ENCODE results near the gene R3HDM1. TPM values are rescaled to one million over a fixed set of nuclear protein-coding genes. Genes with fewer than 3 reads are reported as not detected.

Gene R3HDM1
- total RNA-seq, 2 experiments from 2014 or later = 48.4 to 48.7 TPM

DNA sequence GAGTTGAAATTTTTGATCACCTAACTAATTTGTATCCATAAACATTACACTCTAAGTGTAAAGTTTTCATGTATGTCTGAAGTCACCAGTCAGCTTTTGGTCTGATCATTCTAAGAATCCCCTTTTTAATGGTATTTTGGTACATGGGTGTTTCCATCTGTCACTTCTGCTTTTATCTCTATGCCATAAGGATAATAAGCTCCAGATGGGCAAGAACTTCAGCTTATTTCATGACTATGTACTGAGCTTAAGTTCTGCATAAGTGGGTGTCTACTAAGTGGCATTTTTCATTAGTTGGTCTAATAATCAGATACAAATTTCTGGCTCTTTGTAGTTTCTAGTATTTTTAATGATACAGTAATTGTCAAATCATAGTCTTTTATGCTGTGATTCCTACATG is 230.7 kb downstream of the R3HDM1 start:
- Mint-ChIP-seq H3K36me3 (peaks cover 48% of the 10 kb centered on the region), H3K9me3 (peaks cover 3% of the 10 kb centered on the region), H3K27me3 (no peaks in the 10 kb centered on the region), H3K4me1 (peaks cover 3% of the 10 kb centered on the region), H3K27ac (no peak overlapping the region), H3K4me3 (no peak overlapping the region)
- POLR2A ChIA-PET = no interaction called here
- ATAC-seq (ENCODE audit: low read depth) (no peak), DNase-seq (no peak)

DNA sequence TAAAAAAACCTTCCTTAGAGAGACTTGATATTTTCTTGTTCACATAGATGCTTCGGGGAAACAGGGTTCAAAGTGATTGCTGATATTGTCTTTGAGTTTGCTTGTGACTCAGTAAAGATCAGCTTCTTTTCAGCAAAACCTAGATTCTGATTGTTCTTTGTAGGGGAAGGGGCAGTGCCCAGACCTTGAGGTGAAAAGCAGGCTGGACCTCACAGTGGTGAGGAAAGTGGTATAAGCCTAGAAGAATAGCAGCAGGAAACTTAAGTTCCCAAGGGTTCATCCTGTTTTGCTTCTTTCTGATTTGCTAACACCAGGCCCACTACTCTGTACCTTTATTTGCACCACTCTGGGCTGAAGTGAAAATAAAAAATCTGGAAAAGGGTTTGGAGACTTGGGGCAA is 231.2 kb downstream of the R3HDM1 start:
- DNase-seq (no peak), ATAC-seq (ENCODE audit: low read depth) (no peak)
- H3K9me3 Mint-ChIP-seq = no peaks in the 10 kb centered on the region
- POLR2A ChIA-PET = interaction anchor here (0.5 kb wide), 1 partner anchor 11 kb away, joined by 4 read pairs; no protein-coding TSS in a partner anchor
- H3K36me3 Mint-ChIP-seq = peaks cover 46% of the 10 kb centered on the region
- peaks cover 5% of the 10 kb centered on the region for H3K4me1 Mint-ChIP-seq
- H3K27ac Mint-ChIP-seq = no peak overlapping the region
- H3K4me3 Mint-ChIP-seq = no peak overlapping the region
- no peaks in the 10 kb centered on the region for H3K27me3 Mint-ChIP-seq

DNA sequence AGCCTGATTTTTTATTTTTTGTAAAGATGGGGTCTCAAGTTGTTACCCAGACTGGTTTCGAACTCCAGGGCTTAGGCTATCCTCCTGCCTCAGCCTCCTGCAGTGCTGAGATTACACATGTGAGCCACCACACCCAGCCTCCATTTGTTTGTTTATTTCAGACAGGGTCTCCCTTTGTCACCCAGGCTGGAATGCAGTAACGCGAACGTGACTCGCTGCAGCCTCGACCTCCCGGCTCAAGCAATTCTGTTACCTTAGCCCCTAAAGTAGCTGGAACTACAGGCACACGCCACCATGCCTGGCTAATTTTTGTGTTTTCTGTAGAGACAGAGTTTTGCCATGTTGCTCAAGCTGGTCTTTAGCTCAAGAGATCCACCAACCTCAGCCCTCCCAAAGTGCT is 237.6 kb downstream of the R3HDM1 start:
- peaks cover 9% of the 10 kb centered on the region for H3K4me1 Mint-ChIP-seq
- H3K27ac Mint-ChIP-seq = no peak overlapping the region
- no peak overlapping the region for H3K4me3 Mint-ChIP-seq
- no peak for DNase-seq
- peaks cover 49% of the 10 kb centered on the region for H3K36me3 Mint-ChIP-seq
- H3K9me3 Mint-ChIP-seq = no peaks in the 10 kb centered on the region
- POLR2A ChIA-PET = no interaction called here
- no peaks in the 10 kb centered on the region for H3K27me3 Mint-ChIP-seq
- ATAC-seq (ENCODE audit: low read depth) = no peak

DNA sequence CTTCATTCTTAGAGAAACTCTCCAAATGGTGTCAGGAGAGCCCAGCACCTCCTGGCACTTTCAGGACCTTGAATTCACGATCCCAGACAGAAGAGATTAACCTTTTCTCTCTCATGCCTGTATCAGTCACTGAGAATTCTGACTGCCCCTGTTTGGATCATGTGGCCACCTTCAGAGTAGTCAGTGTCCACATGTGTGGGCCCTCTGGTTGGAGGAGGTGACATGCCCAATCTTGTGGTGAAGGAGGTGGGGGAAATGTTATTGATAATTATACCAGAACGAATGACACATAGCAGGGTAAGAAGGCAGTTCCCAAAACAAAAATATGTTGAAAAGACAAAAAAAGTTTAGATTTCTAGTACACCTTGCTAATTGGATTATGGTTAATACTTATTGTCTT is 242.0 kb downstream of the R3HDM1 start:
- H3K27ac Mint-ChIP-seq = no peak overlapping the region
- POLR2A ChIA-PET = interaction anchor here (0.7 kb wide), 1 partner anchor 11 kb away, joined by 4 read pairs; no protein-coding TSS in a partner anchor
- no peak for DNase-seq
- no peaks in the 10 kb centered on the region for H3K9me3 Mint-ChIP-seq
- ATAC-seq (ENCODE audit: low read depth) = no peak
- no peaks in the 10 kb centered on the region for H3K27me3 Mint-ChIP-seq
- H3K36me3 Mint-ChIP-seq = peaks cover 44% of the 10 kb centered on the region
- H3K4me1 Mint-ChIP-seq = peaks cover 3% of the 10 kb centered on the region
- no peak overlapping the region for H3K4me3 Mint-ChIP-seq

GRCh38 chr2:135773917-135774316 is 242.6 kb downstream of the R3HDM1 start:
- Mint-ChIP-seq H3K4me1 (peaks cover 3% of the 10 kb centered on the region), H3K9me3 (no peaks in the 10 kb centered on the region), H3K36me3 (peaks cover 45% of the 10 kb centered on the region), H3K4me3 (no peak overlapping the region), H3K27me3 (no peaks in the 10 kb centered on the region), H3K27ac (no peak overlapping the region)
- POLR2A ChIA-PET = interaction anchor here (0.6 kb wide), 1 partner anchor 23 kb away, joined by 3 read pairs; no protein-coding TSS in a partner anchor
- DNase-seq (no peak), ATAC-seq (ENCODE audit: low read depth) (no peak)

Small RNAs within 50 kb of the gene (microRNA-seq; reads per million reads assigned to microRNA genes)
- 51.2 reads per million, percentile 47 among the genes with 10 or more reads in this experiment for gene MIR128-1

Other genes with a start within 250 kb of the R3HDM1 start
- gene ZRANB3, start 266 bp upstream of the R3HDM1 start, total RNA-seq = 1 to 10 TPM; 7.0 to 7.9 TPM
- 100 to 1,000 TPM; 103 to 117 TPM for gene UBXN4, start 210.4 kb downstream of the R3HDM1 start, total RNA-seq